Measurements from ENCODE around the gene TERF2IP.

DNA sequence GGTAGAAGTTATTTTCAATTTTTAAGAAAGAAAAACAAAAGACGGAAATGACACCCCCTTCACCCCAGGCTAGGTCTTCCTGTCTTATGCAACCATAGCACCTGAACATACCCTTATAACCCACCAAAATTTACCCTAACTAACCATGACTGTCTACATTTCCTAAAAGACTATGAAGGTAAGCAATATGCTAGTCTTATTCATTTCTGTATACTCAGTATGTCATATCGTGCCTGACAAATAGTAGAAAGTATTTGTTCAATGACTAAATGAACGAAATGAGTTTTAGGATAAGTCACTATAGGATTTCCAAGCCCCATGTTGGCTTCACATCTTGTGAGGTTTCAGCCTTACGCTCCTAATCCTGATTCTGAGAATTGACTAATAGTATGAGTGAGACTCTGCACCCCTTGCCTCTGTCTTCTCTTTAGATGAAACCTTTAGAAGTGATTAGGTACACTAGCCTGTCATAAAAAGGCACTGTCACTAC lies 31.0 kb upstream of the TERF2IP start:
- TF ChIP-seq, protein P1, sequence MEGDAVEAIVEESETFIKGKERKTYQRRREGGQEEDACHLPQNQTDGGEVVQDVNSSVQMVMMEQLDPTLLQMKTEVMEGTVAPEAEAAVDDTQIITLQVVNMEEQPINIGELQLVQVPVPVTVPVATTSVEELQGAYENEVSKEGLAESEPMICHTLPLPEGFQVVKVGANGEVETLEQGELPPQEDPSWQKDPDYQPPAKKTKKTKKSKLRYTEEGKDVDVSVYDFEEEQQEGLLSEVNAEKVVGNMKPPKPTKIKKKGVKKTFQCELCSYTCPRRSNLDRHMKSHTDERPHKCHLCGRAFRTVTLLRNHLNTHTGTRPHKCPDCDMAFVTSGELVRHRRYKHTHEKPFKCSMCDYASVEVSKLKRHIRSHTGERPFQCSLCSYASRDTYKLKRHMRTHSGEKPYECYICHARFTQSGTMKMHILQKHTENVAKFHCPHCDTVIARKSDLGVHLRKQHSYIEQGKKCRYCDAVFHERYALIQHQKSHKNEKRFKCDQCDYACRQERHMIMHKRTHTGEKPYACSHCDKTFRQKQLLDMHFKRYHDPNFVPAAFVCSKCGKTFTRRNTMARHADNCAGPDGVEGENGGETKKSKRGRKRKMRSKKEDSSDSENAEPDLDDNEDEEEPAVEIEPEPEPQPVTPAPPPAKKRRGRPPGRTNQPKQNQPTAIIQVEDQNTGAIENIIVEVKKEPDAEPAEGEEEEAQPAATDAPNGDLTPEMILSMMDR (IDR thresholded peaks at IDR 0.05; ENCODE audit: low read length), result no peak
- TF ChIP-seq EZH2phosphoT487 (IDR thresholded peaks at IDR 0.05; ENCODE audit: low read length) (no peak), EZH2 (optimal IDR thresholded peaks at IDR 0.05; ENCODE audit: low read depth, low read length) (no peak)
